Stimulated activated CD4-positive, alpha-beta T cell treated with anti-CD3 and anti-CD28 coated beads, Interleukin-1b, Interleukin-23, amount 100 ng/mL, for 4 hours (primary cell): ENCODE measurements around the gene OXA1L.
"Not testable (repeated sequence)": the region's sequence is repeated elsewhere in the genome, so short reads cannot be mapped to it uniquely, and the experiment has no call there.

Experiments
- DNase-seq, 2 donors: peaks; one replicate each; pipeline ENCODE4 v3.0.0-alpha.2; 2020; ENCODE audit warnings: low read depth in 2 of 2

OXA1L gene

GRCh38 chr14:22768947-22769346 is 2.5 kb downstream of the OXA1L start:
- no peak for DNase-seq

- DNase-seq: no peak
Observed at GRCh38 chr14:22769369-22769768, 2.9 kb downstream of the OXA1L start.

GRCh38 chr14:22770481-22771187 is 4.1 kb downstream of the OXA1L start:
- no peak for DNase-seq

- no peak for DNase-seq
Observed at GRCh38 chr14:22772725-22773124, 6.2 kb downstream of the OXA1L start.

- no peak for DNase-seq
Observed at GRCh38 chr14:22773162-22774010, 6.9 kb downstream of the OXA1L start.

GRCh38 chr14:22774011-22774706 is 7.7 kb downstream of the OXA1L start:
- no peak for DNase-seq

- no peak for DNase-seq
Observed at GRCh38 chr14:22776215-22776614, 9.7 kb downstream of the OXA1L start.

- not testable (repeated sequence) for DNase-seq
Observed at GRCh38 chr14:22776849-22777248, 10.4 kb downstream of the OXA1L start.

GRCh38 chr14:22778084-22778483 is 11.6 kb downstream of the OXA1L start:
- no peak for DNase-seq

- no peak for DNase-seq
Observed at GRCh38 chr14:22780105-22780679, 13.7 kb downstream of the OXA1L start.

- no peak for DNase-seq
Observed at GRCh38 chr14:22780941-22781300, 14.4 kb downstream of the OXA1L start.

GRCh38 chr14:22781301-22781991 is 15.0 kb downstream of the OXA1L start:
- no peak for DNase-seq

- DNase-seq: no peak
Observed at GRCh38 chr14:22786685-22787084, 20.2 kb downstream of the OXA1L start.

GRCh38 chr14:22791301-22791700 is 24.8 kb downstream of the OXA1L start:
- no peak for DNase-seq

- no peak for DNase-seq
Observed at GRCh38 chr14:22792158-22792557, 25.7 kb downstream of the OXA1L start.

- DNase-seq: not testable (repeated sequence)
Observed at GRCh38 chr14:22793550-22793949, 27.1 kb downstream of the OXA1L start.

- DNase-seq: no peak
Observed at GRCh38 chr14:22793976-22794375, 27.5 kb downstream of the OXA1L start.

GRCh38 chr14:22794551-22794951 is 28.1 kb downstream of the OXA1L start:
- no peak for DNase-seq

GRCh38 chr14:22796087-22796707 is 29.7 kb downstream of the OXA1L start:
- no peak for DNase-seq

- DNase-seq: no peak
Observed at GRCh38 chr14:22797017-22797917, 30.8 kb downstream of the OXA1L start.
